GM21381 (cell line): ENCODE results near the gene NTRK2.

ENCODE experiments used
- ATAC-seq: cut with Tn5 transposase; IDR thresholded peaks from one replicate; pipeline ENCODE4 v1.9.1; 2021; ENCODE audit warnings: mild to moderate bottlenecking, moderate library complexity; ENCODE audit not compliant: unreplicated experiment

NTRK2 gene

DNA sequence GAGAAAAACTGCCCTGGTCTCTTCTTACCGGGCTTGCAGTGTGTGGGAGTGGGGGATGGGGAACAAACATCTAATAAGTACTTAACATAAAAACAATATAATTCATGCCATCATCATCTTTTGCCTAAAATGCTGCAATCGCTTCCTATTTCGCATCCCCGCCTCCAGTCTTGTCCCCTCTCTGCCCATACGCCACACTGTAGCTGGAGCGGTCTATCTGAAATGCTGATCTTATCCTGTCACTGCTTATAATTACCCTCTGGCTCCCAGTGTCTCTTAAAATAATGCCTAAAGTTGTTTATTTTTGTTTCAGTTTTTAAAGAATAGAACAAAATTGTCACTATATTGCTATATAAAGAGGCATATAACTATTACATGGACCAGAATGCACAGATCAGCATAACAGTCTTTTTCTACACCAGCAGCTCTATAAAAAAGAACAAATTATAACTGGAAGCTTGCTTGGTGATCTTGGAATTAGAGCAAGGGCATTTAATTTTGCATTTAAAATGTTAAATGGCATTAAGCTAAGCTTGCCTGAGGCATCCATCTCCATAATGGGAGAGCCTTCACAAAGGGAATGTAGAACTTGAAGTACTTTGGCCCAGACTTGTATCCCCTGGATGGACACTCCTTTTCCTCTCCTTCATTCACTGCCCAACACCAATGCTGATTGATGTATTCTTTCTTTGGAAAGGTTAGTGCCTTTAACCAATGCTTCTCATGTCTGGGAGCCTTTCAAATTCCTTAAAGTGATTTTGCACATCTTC is 12.2 kb downstream of the NTRK2 start:
- ATAC-seq = no peak

DNA sequence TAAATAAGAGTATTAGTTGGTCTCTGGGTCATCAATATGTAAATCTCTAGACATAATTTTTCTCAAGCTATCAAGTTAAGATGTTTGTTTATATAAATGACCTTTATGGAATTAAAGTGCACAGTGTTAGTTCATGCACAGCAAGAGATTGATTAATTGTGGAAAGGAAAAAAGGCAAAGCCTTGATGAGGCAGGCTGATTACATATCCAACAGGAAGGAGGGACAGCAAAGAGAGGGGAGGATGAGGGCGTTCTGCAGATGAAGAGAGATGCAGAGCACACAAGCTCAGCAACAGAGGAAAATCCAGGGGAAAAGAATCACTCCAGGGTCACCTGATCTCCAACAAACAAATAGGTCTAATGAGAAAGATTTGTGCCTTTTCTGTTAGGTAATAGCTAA is 16.5 kb downstream of the NTRK2 start:
- ATAC-seq = no peak

DNA sequence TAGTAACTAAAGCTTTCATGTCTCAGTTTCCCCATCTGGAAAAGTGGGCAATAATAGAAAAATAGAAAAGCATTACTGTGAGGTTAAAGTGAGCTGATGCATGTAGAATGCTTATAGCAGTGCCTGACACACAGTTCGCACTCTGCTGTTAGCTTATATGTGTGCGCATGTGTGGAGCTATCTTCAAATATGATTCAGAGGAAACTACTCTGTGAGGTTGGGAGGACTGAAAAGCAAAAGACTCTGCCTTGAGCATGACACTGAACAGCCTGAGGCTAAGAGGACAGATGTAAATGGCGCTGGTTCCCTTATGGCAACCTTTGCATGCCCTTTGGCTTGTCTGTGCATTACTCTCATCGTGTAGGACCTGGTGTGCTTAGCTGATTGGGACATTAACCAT is 19.4 kb downstream of the NTRK2 start:
- no peak for ATAC-seq

DNA sequence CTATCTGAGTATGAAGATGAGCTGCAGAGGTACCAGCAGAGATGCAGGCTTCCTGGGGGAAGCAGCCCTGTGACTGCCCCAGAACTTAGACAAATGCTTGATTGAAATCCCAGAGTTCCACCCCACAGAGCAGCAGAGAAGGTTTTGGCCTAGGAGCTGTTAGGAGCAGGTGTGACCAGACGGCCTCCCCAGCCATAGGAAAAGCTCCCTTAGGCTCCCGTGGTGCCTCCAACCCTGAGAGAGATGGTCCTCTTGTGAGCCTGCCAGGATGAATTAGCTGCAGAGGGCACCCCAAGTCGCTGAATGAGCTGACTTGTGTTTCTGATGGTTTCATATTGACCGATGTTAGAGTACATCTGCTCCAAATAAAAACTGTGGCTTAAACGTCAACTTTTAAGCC is 22.1 kb downstream of the NTRK2 start:
- no peak for ATAC-seq

DNA sequence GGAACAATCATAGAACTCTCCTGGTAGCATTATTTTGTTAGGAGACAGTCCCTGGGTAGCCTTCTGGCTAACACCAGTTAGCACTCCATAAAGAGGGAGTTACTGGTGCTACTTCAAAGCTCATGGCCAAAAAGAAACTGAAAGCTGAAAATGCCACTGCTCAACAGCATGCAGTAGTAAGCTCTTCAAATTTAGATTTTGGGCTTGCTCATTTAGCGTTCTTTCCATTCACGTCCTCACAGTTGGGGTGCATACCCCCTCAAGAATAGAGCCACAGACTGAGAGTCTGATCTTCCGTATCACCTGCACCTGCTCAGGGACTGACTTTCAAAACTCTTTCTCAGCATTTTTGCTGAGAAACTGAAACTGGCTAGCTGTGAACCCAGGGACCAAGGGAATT is 24.7 kb downstream of the NTRK2 start:
- peak; percentile 76 for ATAC-seq

GRCh38 chr9:84697042-84697441 is 27.5 kb downstream of the NTRK2 start:
- ATAC-seq = no peak

GRCh38 chr9:84697509-84698114 is 28.1 kb downstream of the NTRK2 start:
- ATAC-seq = no peak

DNA sequence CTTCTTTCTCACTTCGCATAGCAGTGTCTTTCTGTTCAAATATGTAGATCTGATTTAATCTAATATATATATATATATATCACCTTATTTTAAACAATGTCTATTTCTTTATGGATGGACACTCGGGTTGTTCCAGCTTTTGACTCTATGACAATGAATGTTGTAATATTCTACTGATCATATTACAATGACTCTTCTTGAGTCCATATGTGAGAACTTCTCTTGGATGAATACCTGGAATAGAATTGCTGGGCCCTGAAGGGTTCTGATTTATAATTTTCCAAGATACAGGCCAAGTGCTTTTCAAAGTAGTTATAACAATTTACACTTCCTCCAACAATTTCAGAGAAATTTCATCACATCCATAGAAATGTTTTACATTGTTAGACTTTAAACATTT is 28.8 kb downstream of the NTRK2 start:
- no peak for ATAC-seq

GRCh38 chr9:84699984-84700383 is 30.5 kb downstream of the NTRK2 start:
- ATAC-seq = no peak

DNA sequence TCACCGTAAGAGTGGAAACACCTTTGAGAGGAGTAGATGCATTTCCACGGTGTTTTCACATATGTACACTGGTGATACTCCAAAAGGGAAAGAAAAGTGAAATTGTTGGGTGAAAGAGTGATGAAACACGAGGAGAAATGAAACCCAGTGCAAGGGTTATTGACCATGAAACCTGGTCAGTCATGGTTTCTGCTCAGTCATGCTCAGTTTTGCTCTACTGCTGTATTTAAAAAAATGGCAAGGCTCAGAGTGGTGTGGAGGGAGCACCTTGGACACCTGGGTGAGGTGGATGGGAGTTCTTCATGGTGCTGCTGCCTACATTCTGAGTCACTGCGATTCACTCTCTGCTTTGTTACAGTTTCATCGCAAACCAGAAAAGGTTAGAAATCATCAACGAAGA is 32.3 kb downstream of the NTRK2 start:
- ATAC-seq = peak; percentile 85

DNA sequence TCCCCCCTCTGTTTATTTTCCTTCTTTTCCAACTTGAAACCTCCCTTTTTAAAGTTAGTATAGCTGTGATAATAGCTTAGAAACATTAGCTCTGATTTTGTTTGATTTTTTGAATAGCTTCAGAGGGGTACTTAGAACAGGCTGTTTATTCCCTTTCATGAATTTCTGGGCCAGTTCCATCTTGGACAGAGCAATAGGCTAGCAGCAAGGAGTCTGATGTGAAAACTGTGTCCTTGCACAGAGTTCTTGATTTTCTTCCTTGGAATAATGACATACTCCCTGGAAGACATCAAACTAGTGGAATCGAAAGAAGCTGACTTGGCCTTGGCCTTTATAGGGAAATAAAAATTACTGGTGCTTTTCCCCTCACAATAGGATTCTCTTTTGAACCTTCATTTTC is 32.9 kb downstream of the NTRK2 start:
- ATAC-seq = no peak

DNA sequence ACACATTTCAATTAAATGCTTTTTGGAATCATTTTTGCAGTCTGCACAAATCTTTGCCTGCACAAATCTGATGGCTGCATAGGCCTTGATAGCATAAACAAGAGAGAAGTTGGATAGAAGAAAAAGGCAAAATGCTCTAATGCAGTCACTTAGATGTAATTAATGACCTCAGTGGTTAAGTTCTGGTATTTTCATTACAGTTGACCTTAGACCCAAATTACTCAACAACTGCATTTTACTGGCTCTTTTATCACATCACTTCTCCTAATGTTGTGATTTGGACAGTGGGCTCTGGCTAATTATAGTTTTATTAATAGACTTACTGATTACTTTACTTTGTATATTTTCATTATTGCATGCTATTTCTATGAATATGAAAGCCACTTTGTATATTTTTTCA is 34.3 kb downstream of the NTRK2 start:
- no peak for ATAC-seq

DNA sequence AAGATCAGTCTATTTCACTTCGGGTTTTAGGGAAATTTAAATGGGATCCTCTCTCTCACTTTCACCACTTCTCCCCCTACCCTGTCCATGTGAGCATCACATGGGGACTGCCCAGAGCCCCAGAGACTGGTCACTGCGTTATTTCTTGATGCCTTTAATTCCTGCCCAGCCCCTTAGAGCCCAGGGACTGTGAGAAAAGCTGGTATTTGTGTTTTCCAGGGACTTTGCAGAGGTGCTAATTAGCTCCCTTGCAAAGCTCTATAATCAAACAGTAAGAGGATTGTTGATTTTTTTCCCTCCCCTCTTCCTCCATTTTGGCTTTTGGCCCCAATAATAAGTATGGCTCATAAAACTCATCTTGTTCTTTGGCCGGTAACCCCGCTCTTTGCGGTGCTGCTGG is 35.6 kb downstream of the NTRK2 start:
- ATAC-seq = no peak

GRCh38 chr9:84708400-84708799 is 38.9 kb downstream of the NTRK2 start:
- no peak for ATAC-seq

DNA sequence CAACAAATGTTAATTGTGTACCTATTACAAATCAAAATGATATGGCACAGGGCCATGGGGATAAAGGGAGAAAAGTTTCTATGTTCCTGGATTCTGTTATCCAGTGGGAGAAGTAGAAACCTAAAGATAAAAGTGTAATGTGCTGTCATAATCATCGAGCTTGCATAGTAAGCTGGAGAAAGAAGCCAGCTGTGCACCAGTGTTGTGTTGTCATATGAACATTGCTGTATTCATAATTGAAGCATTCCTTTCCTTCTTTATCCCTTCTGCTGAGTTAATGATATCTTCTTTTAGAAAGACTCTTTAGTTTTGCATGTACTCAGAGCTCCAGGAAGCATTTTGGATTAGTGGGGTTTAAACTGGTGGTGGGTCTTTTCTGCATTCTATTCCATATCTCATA is 39.5 kb downstream of the NTRK2 start:
- no peak for ATAC-seq

DNA sequence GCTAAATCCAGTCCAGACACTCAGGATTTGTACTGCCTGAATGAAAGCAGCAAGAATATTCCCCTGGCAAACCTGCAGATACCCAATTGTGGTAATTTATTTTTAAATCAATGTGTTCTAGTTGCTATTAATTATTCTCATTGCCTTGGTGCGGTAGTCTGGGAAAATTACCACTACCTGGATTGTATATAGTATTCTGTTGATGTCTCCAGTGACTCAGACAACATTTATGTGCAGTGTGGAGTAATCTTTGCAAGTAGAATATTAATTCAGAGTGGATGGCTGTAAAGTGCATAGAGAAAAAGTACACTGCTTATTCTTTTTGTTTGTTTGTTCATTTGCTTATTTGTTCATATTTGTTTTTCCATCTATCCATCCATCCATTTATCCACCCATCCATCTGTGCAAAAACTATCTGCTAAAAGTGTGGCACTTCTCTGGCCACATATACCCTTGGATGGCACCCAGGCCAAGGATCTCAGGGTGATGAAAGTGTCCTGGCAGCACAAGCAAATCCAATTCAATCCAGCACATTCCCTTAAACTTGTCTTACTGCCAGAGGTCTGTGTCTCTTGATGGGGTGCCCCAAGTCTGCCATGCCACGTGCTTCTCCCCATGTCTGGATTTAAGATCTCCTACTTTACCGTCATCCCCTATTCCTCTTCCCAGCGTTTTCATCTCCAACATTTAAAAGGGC is 41.3 kb downstream of the NTRK2 start:
- no peak for ATAC-seq

- ATAC-seq = no peak
Measured at GRCh38 chr9:84711398-84711777, 41.9 kb downstream of the NTRK2 start.

GRCh38 chr9:84711936-84712335 is 42.4 kb downstream of the NTRK2 start:
- no peak for ATAC-seq

DNA sequence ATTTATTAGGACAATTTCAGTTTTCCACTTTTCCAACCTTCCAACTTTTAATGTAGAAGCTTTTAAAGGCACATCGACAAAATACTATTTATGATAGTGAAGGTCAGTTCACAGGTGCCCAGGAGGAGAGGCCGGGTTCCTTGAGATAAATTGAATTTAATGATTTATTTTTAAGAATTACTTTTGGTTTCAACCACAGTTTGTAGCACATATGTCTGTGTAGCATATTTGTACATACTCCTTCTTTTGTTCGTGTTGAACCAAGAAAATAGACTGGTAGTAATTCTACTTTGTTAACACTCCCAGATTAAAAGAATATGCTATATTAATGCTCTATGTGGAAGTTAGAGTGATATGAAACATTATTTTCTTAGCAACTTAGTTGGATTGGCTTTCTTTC is 46.7 kb downstream of the NTRK2 start:
- no peak for ATAC-seq

DNA sequence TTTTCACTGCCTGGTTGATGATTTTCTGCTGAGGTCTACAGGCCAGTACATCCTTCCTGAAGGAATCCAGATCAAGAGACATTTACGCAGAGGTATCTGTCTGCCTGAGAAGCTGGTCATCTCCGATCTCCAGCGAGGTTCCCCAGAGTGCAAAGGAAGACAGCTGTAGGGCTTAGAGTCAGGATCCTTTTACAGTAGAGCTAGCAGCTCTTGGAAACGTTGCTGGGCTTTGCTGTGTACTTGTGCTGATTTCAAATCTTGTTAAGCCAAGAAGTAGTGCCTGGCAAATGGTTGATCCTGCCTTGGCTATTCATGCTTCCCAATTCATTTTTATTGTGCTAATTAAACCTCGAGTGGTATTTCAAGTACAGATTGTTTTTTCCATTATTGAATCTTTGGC is 48.9 kb downstream of the NTRK2 start:
- ATAC-seq = no peak

- no peak for ATAC-seq
Measured at GRCh38 chr9:84722388-84722989, 53.0 kb downstream of the NTRK2 start.

- ATAC-seq = no peak
Measured at GRCh38 chr9:84723426-84723825, 53.9 kb downstream of the NTRK2 start.
